A549 treated with GW870086 at 1 μM for 4 hours (cell line): ENCODE measurements around the gene C19orf44. TPM values are rescaled to one million over a fixed set of nuclear protein-coding genes. Genes with fewer than 3 reads are reported as not detected.

Source experiments
- total RNA-seq: library from RNA; stranded (reverse); fragments of 200-300 nt; extraction: Qiagen RNA extraction; gene quantifications from 5 replicates; pipeline ENCODE4 v1.2.3, GENCODE V29; 2022; ENCODE audit warnings: low read depth

The C19orf44 gene
- 2.0 to 2.8 TPM (median 2.6 TPM) in 5 replicates for total RNA-seq

DNA sequence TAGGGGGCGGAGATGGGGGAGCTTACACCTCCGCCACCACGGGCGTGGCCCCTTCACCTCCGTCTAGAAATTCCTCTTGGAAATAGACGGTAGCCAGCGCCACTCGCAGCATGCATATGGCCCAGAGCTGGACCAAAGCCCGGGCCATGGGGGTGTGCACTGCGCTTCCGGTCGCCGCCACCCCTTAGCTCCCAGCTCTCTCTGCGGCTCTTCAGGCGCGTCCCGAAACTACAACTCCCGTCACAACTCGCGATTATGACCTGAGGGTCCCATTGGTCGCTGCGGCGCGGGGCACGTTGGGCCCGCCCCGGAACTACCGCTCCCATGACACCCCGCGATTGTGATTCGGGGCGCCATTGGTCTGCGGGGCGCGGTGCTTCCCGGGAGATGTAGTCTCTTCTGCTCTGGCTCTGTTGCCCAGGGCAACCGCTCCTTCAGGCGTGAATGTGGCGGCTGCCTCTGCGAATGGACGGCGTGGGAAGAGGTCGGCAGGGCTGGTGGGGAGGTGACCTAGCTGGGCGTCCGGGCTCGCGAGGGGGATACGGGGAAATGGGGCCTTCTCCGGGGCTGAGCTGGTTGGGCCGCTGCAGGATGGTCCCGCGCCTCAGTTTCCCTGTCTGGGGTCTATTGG lies at the start of gene C19orf44, which contains the start of gene CALR3:
TSS of gene C19orf44 (plus strand) at position 413 of the 631 bp plus-strand sequence. CDS start 4,399 bp downstream, outside the sequence.
TSS of gene CALR3 (minus strand) at position 186 of the 631 bp plus-strand sequence. CDS start at position 148, 38 bp downstream.

DNA sequence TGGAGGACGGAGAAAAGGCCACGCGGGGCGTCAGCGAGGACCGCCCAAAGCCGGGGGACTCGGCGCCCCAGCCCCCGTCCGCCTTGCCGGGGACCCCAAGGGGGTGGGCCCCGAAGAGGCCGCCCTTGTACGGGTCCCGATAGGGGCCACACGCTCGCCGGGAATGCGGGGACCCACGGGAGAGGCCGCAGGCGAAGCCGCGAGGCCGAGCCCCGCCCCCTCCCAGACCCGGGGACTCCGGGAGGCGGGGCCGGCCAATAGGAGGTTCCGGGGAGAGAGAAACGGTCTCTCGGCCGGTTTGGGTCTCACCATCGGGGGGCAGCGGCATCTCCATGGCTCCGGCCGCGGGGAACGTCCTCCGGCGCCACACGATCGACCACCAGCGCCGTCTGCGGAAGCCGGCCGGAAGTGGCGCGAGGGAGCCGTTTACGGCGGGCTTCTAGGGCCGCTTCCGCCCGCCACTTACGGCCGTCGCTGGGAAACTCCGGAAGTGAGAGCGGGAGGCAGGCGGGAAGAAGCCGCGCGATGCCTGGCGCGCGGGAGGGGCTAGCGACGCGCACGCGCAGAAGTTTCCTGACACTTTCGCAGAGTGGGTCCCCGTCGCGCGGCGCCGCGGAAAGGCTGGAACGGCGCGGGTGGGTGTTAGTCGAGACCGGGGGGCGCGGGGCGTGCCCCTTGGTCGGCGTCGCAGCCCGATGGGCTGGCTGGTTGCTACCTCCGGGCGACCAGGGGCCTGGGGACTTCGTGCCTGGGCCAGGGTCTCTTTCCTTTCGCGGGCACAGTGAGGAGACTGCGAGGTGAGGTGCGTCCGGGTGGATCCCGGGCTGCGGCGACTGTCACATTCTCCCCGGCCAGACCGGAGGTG lies 46.1 kb downstream of the C19orf44 start, which contains the start of gene CHERP:
TSS of gene CHERP (minus strand) at position 393 of the 865 bp plus-strand sequence. CDS start at position 334, 59 bp downstream.

Other genes starting within 250 kb of the C19orf44 start
- 16.9 to 30.9 TPM (median 28.7 TPM) in 5 replicates for gene KLF2, start 171.6 kb upstream of the C19orf44 start, total RNA-seq
- gene EPS15L1, start 24.4 kb upstream of the C19orf44 start, total RNA-seq, result 14.2 to 18.6 TPM (median 16.6 TPM) in 5 replicates
- gene CALR3, start 227 bp upstream of the C19orf44 start, total RNA-seq, result not detected in 5 replicates
- 26.1 to 32.4 TPM (median 30.0 TPM) in 5 replicates for gene CHERP, start 46.0 kb downstream of the C19orf44 start, total RNA-seq
- gene SLC35E1, start 76.0 kb downstream of the C19orf44 start, total RNA-seq, result 16.0 to 20.4 TPM (median 18.7 TPM) in 5 replicates
- gene MED26, start 131.8 kb downstream of the C19orf44 start, total RNA-seq, result 3.4 to 5.5 TPM (median 5.4 TPM) in 5 replicates
- gene SMIM7, start 163.8 kb downstream of the C19orf44 start, total RNA-seq, result 66.1 to 77.4 TPM (median 74.4 TPM) in 5 replicates
- 0.56 to 1.4 TPM (median 1.2 TPM) in 5 replicates for gene TMEM38A, start 164.7 kb downstream of the C19orf44 start, total RNA-seq
- not detected in 5 replicates for gene NWD1, start 223.5 kb downstream of the C19orf44 start, total RNA-seq